Stimulated activated CD8-positive, alpha-beta memory T cell treated with anti-CD3 and anti-CD28 coated beads, Interleukin-7, amount 100 ng/mL, for 4 hours (primary cell): ENCODE data around the gene RICTOR.

Source experiments
- DNase-seq, 2 donors: peaks; one replicate each; pipeline ENCODE4 v3.0.0-alpha.2; 2020; ENCODE audit warnings: low read depth in 2 of 2

Gene RICTOR

GRCh38 chr5:39074017-39074814 lies at the start of gene RICTOR:
Gene RICTOR (minus strand): TSS chr5:39074399. CDS start chr5:39074377, 22 bp downstream.
- peak; percentile 76 to 88 for DNase-seq

- DNase-seq = no peak
Observed at GRCh38 chr5:39121922-39122321, 47.7 kb upstream of the RICTOR start.

GRCh38 chr5:39121315-39121714 lies 47.1 kb upstream of the RICTOR start:
- DNase-seq = no peak

GRCh38 chr5:39120052-39120420 lies 45.8 kb upstream of the RICTOR start:
- DNase-seq = no peak

GRCh38 chr5:39119404-39120051 lies 45.3 kb upstream of the RICTOR start:
- no peak for DNase-seq

- DNase-seq = no peak
Observed at GRCh38 chr5:39118638-39119037, 44.4 kb upstream of the RICTOR start.

- DNase-seq = no peak
Observed at GRCh38 chr5:39117401-39117800, 43.2 kb upstream of the RICTOR start.

GRCh38 chr5:39116344-39117170 lies 42.4 kb upstream of the RICTOR start:
- DNase-seq = no peak

- DNase-seq = no peak
Observed at GRCh38 chr5:39115644-39116343, 41.6 kb upstream of the RICTOR start.

- DNase-seq = no peak
Observed at GRCh38 chr5:39114155-39114554, 40.0 kb upstream of the RICTOR start.

- DNase-seq = no peak
Observed at GRCh38 chr5:39113354-39113953, 39.3 kb upstream of the RICTOR start.

GRCh38 chr5:39109606-39110005 lies 35.4 kb upstream of the RICTOR start:
- no peak for DNase-seq

- no peak for DNase-seq
Observed at GRCh38 chr5:39108987-39109386, 34.8 kb upstream of the RICTOR start.

GRCh38 chr5:39107350-39107749 lies 33.2 kb upstream of the RICTOR start:
- no peak for DNase-seq

GRCh38 chr5:39106322-39106721 lies 32.1 kb upstream of the RICTOR start:
- DNase-seq = no peak

GRCh38 chr5:39104221-39104620 lies 30.0 kb upstream of the RICTOR start:
- no peak for DNase-seq

GRCh38 chr5:39102684-39103155 lies 28.5 kb upstream of the RICTOR start:
- DNase-seq = no peak

- DNase-seq = no peak
Observed at GRCh38 chr5:39100851-39101396, 26.7 kb upstream of the RICTOR start.

GRCh38 chr5:39100301-39100850 lies 26.2 kb upstream of the RICTOR start:
- DNase-seq = no peak

GRCh38 chr5:39099831-39100230 lies 25.6 kb upstream of the RICTOR start:
- DNase-seq = no peak

GRCh38 chr5:39093352-39093751 lies 19.2 kb upstream of the RICTOR start:
- DNase-seq = no peak
